Measurements from ENCODE around the gene SLC9C1.

The SLC9C1 gene

DNA sequence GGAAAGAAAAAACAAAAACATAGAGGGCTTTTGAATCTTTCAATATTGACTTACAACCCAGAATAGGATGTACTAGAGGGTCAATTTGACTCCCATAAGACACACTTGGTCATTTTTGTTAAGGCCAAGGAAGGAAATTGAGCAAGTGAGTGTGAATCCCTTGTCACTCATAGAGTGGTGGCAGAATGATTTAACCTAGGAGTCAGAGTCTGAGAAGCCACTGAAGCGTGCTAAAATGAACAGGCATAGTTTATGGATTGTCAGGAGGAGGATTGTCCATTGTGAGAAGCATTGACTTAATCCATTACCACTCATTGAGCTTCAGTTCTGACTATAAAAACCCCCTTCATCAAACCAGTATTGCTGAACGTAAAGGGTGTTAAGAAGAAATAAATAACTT lies 152.7 kb downstream of the SLC9C1 start:
- TF ChIP-seq ZNF8 (CRISPR knock-in tag; IDR thresholded peaks at IDR 0.05): no peak
- TF ChIP-seq ISL1 (CRISPR knock-in tag; IDR thresholded peaks at IDR 0.05): no peak
- TF ChIP-seq ZC3H10 (CRISPR knock-in tag; IDR thresholded peaks at IDR 0.05): no peak
- no peak for ATAC-seq

DNA sequence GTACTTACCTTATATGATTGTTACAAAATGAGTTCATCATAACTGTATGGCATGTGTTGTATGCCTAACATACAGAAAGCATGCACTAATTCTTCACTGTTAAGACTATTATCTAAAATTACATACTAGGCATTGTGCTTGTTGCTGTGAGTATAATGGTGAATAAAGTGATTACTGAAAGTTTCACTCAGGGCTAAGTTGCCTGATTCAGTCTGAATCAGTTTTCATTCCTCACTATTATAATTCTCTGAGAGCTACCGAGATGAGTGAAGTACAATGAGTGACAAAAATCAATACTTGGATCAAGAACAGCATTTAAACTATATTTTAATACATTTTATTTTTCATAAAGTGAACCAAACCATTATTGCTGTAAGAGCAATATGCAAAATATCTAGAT lies 153.4 kb downstream of the SLC9C1 start:
- no peak for ATAC-seq
- TF ChIP-seq ZNF8 (CRISPR knock-in tag; IDR thresholded peaks at IDR 0.05) (no peak), TCF4 (CRISPR knock-in tag; IDR thresholded peaks at IDR 0.05; ENCODE audit: borderline replicate concordance) (no peak), ISL1 (CRISPR knock-in tag; IDR thresholded peaks at IDR 0.05) (no peak), OSR1 (CRISPR knock-in tag; IDR thresholded peaks at IDR 0.05) (no peak), POU6F1 (CRISPR knock-in tag; IDR thresholded peaks at IDR 0.05; ENCODE audit: borderline replicate concordance, low read depth) (no peak), ZC3H10 (CRISPR knock-in tag; IDR thresholded peaks at IDR 0.05) (no peak), ESRRG (CRISPR knock-in tag; IDR thresholded peaks at IDR 0.05) (no peak), RARB (CRISPR knock-in tag; IDR thresholded peaks at IDR 0.05) (no peak), PATZ1 (CRISPR knock-in tag; IDR thresholded peaks at IDR 0.05; ENCODE audit: borderline replicate concordance) (no peak)

DNA sequence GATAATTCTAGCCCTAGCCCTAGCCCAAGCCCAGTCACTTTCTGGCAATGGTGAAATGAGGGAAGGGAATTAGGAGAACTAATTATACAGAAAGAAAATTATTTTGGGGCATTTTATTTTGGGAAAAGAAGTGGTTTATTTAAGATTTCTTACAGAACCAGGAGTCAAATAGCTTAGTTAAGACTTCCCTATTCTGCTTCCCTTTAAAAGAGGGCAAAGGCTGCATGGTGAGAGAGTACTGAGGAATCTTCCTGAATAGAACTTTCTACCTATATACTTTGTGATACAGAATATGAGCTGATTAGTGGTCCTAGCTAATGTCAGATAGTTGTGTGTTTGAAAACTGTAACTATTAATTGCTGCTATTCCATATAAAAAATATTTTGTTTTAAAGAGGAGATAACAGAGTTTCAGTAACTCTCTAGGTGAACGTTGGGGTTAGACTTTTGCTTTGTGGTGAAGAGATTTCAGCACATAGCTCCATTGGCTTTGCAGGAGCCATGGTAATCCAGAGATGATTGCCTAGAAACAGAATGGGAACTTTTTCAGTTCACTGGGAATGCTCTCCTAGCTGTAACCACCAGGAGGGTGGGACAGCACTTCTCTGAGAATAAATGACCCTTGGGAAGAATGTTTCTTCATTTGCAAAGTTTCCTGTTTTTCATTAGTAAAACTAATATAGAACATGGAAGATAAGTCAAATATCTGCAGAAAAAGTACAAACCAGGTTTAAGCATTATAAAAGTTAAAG lies 155.6 kb downstream of the SLC9C1 start:
- TF ChIP-seq BACH2 (CRISPR knock-in tag; IDR thresholded peaks at IDR 0.05; ENCODE audit: borderline replicate concordance) (no peak), ZNF8 (CRISPR knock-in tag; IDR thresholded peaks at IDR 0.05) (no peak), TCF4 (CRISPR knock-in tag; IDR thresholded peaks at IDR 0.05; ENCODE audit: borderline replicate concordance) (no peak), CREB5 (CRISPR knock-in tag; IDR thresholded peaks at IDR 0.05; ENCODE audit: low read depth) (no peak), CSRNP3 (CRISPR knock-in tag; IDR thresholded peaks at IDR 0.05) (no peak), POU6F1 (CRISPR knock-in tag; IDR thresholded peaks at IDR 0.05; ENCODE audit: borderline replicate concordance, low read depth) (no peak), OSR1 (CRISPR knock-in tag; IDR thresholded peaks at IDR 0.05) (no peak), ZFP3 (CRISPR knock-in tag; IDR thresholded peaks at IDR 0.05) (no peak), GLIS3 (CRISPR knock-in tag; IDR thresholded peaks at IDR 0.05) (no peak), CSDC2 (CRISPR knock-in tag; IDR thresholded peaks at IDR 0.05) (no peak), ZC3H10 (CRISPR knock-in tag; IDR thresholded peaks at IDR 0.05) (no peak), TOX (CRISPR knock-in tag; IDR thresholded peaks at IDR 0.05; ENCODE audit: borderline replicate concordance) (no peak), ESRRG (CRISPR knock-in tag; IDR thresholded peaks at IDR 0.05) (no peak), RARB (CRISPR knock-in tag; IDR thresholded peaks at IDR 0.05) (no peak), ISL1 (CRISPR knock-in tag; IDR thresholded peaks at IDR 0.05) (no peak)
- no peak for ATAC-seq

- ATAC-seq: no peak
- TF ChIP-seq ESRRG (CRISPR knock-in tag; IDR thresholded peaks at IDR 0.05): no peak
Observed at GRCh38 chr3:112137781-112138180, 156.2 kb downstream of the SLC9C1 start.

All from SK-N-SH treated with all-trans-retinoic acid at 6 μM for 48 hours (cell line).